ENCODE measurements around the gene CYP1B1.

The CYP1B1 gene

DNA sequence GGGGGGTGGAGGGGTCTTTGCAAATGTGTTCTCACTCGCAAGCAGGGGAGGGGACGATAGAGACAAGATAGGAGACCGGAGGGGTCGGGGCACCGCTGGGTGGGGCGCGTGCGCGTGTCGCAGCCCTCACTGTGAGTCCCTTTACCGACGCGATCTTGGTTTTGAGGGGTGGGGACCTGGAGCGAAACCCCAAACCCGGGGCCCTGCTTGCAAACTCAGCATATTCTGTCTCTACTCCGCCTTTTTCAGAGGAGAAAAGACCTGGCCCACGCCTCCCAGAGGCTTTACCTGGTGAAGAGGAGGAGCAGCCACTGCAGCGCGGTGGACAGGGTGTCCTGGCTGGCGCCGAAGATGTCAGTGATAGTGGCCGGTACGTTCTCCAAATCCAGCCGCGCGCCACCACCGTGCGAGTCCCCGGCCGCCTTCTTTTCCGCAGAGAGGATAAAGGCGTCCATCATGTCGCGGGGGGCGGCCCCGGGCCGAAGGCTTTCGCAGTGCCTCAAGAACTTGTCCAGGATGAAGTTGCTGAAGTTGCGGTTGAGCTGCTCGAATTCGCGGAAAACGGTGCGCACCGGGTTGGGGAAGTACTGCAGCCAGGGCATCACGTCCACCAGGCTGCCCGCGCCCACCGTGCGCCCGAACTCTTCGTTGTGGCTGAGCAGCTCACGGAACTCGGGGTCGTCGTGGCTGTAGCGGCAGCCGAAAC, 1.7 kb downstream of the CYP1B1 start:
- H3K4me3 ChIP-seq (ENCODE audit: low read depth, low read length), result peak overlapping the region; percentile 71
- no peak for TF ChIP-seq MYC (IDR thresholded peaks at IDR 0.05; ENCODE audit: low read depth, low read length)
- TF ChIP-seq, protein P1, sequence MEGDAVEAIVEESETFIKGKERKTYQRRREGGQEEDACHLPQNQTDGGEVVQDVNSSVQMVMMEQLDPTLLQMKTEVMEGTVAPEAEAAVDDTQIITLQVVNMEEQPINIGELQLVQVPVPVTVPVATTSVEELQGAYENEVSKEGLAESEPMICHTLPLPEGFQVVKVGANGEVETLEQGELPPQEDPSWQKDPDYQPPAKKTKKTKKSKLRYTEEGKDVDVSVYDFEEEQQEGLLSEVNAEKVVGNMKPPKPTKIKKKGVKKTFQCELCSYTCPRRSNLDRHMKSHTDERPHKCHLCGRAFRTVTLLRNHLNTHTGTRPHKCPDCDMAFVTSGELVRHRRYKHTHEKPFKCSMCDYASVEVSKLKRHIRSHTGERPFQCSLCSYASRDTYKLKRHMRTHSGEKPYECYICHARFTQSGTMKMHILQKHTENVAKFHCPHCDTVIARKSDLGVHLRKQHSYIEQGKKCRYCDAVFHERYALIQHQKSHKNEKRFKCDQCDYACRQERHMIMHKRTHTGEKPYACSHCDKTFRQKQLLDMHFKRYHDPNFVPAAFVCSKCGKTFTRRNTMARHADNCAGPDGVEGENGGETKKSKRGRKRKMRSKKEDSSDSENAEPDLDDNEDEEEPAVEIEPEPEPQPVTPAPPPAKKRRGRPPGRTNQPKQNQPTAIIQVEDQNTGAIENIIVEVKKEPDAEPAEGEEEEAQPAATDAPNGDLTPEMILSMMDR (IDR thresholded peaks at IDR 0.05; ENCODE audit: low read depth, low read length), result no peak
- TF ChIP-seq POLR2A (IDR thresholded peaks at IDR 0.05; ENCODE audit: extremely low read depth, insufficient read length), result no peak
- TF ChIP-seq, protein P2, sequence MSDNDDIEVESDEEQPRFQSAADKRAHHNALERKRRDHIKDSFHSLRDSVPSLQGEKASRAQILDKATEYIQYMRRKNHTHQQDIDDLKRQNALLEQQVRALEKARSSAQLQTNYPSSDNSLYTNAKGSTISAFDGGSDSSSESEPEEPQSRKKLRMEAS (IDR thresholded peaks at IDR 0.05; ENCODE audit: low read depth, low read length), result no peak
- peak; percentile 67 for DNase-seq (ENCODE audit: low read depth)

DNA sequence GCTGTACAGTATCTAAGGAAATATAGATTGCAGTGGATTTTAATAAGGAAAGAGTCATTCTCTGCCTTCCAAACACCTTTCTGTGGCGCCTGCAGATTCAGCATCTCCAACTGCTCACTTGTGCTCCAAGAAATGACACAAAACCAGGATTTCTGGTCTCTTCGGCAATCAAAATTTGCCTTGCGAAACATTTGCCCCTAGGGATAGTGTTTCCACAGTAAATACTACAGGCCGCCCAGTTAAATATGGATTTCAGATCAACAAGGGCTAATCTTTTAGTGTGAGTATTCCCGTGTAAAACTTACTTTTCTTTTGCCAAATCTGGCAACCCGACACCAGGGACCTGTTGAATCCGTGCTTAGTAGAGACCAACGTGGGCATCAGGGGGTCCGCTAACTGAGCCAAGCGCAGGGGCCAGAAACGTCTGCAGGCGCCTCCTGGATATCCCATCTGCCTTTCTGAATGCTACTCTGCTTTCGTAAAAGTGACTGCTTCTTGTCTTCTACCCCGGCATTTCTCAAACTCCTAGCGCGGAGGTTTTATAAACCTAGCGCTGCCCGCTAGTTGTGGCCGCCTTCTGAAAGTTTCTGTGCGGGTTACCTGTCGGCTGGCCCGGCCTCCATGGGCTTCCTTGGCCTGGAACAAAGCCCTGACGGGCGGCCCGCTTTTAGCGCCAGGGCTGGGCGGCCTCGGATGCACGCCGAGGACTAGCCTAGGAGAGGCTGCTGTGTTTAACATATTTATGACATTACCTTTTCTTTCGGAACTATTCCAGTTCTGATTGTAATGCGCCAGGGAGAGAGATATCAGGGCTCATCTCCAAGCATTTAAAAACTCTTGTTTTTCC, 2.5 kb downstream of the CYP1B1 start:
- peak; percentile 64 for DNase-seq (ENCODE audit: low read depth)
- TF ChIP-seq, protein P1 (IDR thresholded peaks at IDR 0.05; ENCODE audit: low read depth, low read length), result no peak
- TF ChIP-seq, protein P2 (IDR thresholded peaks at IDR 0.05; ENCODE audit: low read depth, low read length), result no peak
- no peak for TF ChIP-seq MYC (IDR thresholded peaks at IDR 0.05; ENCODE audit: low read depth, low read length)
- no peak for TF ChIP-seq POLR2A (IDR thresholded peaks at IDR 0.05; ENCODE audit: extremely low read depth, insufficient read length)
- H3K4me3 ChIP-seq (ENCODE audit: low read depth, low read length), result peak overlapping the region; percentile 71

DNA sequence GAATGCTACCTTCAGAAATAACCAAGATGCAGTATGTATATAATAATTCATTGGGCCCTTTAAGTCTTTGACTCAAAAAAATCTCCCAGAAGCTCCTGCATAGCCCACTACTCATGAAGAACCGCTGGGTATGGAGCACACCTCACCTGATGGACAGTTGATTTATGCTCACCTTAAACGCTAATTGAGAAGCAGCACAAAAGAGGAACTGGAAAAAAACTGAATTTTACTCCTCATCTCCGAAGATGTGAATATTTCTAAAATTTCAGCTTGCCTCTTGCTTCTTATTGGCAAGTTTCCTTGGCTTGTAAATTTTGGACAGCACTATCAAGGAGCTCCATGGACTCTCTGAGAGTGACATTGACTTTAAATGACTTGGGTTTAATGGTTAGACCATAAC, 5.5 kb downstream of the CYP1B1 start:
- DNase-seq (ENCODE audit: low read depth), result no peak
- no peak for TF ChIP-seq POLR2A (IDR thresholded peaks at IDR 0.05; ENCODE audit: extremely low read depth, insufficient read length)
- TF ChIP-seq, protein P1 (IDR thresholded peaks at IDR 0.05; ENCODE audit: low read depth, low read length), result no peak
- TF ChIP-seq, protein P2 (IDR thresholded peaks at IDR 0.05; ENCODE audit: low read depth, low read length), result no peak
- TF ChIP-seq MYC (IDR thresholded peaks at IDR 0.05; ENCODE audit: low read depth, low read length), result no peak
- H3K4me3 ChIP-seq (ENCODE audit: low read depth, low read length), result peak overlapping the region; percentile 71

DNA sequence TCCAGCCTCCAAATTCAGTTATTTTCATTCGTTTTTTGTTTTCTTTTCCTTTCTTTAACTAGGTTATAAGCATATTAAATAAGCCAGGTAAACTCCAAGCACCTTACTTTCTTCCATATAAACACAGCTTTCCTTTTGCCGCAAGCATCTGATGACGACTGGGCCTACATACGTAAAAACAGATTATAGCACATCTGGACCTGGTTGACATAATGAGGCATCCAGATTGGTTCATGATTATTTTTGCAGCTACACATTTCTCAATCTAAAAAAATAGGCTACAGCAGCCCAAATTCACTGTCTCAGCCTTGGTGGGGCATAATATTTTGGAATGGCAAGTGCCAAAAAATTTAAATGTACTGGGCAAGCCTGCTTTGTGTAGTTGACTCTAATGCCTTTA, 7.7 kb downstream of the CYP1B1 start:
- TF ChIP-seq, protein P2 (IDR thresholded peaks at IDR 0.05; ENCODE audit: low read depth, low read length), result no peak
- no peak for TF ChIP-seq MYC (IDR thresholded peaks at IDR 0.05; ENCODE audit: low read depth, low read length)
- TF ChIP-seq POLR2A (IDR thresholded peaks at IDR 0.05; ENCODE audit: extremely low read depth, insufficient read length), result no peak
- TF ChIP-seq, protein P1 (IDR thresholded peaks at IDR 0.05; ENCODE audit: low read depth, low read length), result no peak
- peak overlapping the region; percentile 71 for H3K4me3 ChIP-seq (ENCODE audit: low read depth, low read length)
- DNase-seq (ENCODE audit: low read depth), result no peak

DNA sequence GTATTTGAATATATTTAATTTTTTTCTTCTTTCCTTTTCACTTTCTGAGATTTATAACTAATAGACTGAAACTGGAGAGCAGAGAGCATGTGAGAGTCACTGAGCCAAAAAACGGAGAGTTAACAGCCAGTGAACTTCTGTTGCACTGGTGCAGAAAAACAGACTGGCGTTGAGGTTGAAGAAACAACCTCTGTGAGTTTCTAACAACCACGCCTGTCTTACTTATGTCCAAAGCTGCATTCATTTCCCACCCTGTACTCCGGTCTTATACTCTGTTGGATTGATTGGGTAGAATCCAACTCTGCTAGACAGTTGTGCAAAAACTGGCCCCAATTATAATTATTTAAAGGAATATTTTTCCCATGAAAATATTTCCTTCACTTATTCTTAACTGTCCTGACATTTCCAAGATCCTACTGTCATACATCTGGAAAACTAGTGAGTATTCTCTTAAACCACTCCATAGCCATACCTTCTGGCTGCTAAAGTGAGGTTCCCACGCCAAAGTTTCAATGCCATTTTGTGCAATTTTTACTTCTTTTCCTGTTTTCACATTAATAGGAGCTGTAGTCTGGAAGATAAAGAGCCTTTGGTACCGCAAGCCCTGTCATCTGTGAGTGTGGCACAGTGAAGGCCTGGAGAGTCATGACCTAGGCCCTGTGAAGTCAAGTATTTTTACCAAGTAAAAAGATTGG, 9.4 kb downstream of the CYP1B1 start:
- TF ChIP-seq, protein P1 (IDR thresholded peaks at IDR 0.05; ENCODE audit: low read depth, low read length), result no peak
- TF ChIP-seq, protein P2 (IDR thresholded peaks at IDR 0.05; ENCODE audit: low read depth, low read length), result no peak
- TF ChIP-seq POLR2A (IDR thresholded peaks at IDR 0.05; ENCODE audit: extremely low read depth, insufficient read length), result no peak
- TF ChIP-seq MYC (IDR thresholded peaks at IDR 0.05; ENCODE audit: low read depth, low read length), result no peak
- no peak overlapping the region for H3K4me3 ChIP-seq (ENCODE audit: low read depth, low read length)
- DNase-seq (ENCODE audit: low read depth), result no peak
